Measurements from ENCODE around the gene MAGIX.
"Not testable (repeated sequence)": the region's sequence is repeated elsewhere in the genome, so short reads cannot be mapped to it uniquely, and the experiment has no call there.

MAGIX gene

GRCh38 chrX:49162620-49163019, at the start of gene MAGIX:
Gene MAGIX (plus strand): TSS chrX:49162758. CDS start chrX:49162890, 132 bp downstream.
- DNase-seq (ENCODE audit: low read depth) = no peak

- no peak for DNase-seq (ENCODE audit: low read depth)
Measured at GRCh38 chrX:49116076-49116475, 46.5 kb upstream of the MAGIX start.

GRCh38 chrX:49116716-49117115, 45.8 kb upstream of the MAGIX start:
- no peak for DNase-seq (ENCODE audit: low read depth)

- DNase-seq (ENCODE audit: low read depth) = no peak
Measured at GRCh38 chrX:49117581-49117980, 45.0 kb upstream of the MAGIX start.

GRCh38 chrX:49120091-49120490, 42.5 kb upstream of the MAGIX start:
- no peak for DNase-seq (ENCODE audit: low read depth)

- DNase-seq (ENCODE audit: low read depth) = no peak
Measured at GRCh38 chrX:49122499-49122898, 40.1 kb upstream of the MAGIX start.

GRCh38 chrX:49127742-49128258, 34.8 kb upstream of the MAGIX start:
- DNase-seq (ENCODE audit: low read depth) = not testable (repeated sequence)

GRCh38 chrX:49129427-49129826, 33.1 kb upstream of the MAGIX start:
- no peak for DNase-seq (ENCODE audit: low read depth)

- DNase-seq (ENCODE audit: low read depth) = not testable (repeated sequence)
Measured at GRCh38 chrX:49132275-49132674, 30.3 kb upstream of the MAGIX start.

- DNase-seq (ENCODE audit: low read depth) = no peak
Measured at GRCh38 chrX:49133759-49134158, 28.8 kb upstream of the MAGIX start.

GRCh38 chrX:49137492-49137891, 25.1 kb upstream of the MAGIX start:
- no peak for DNase-seq (ENCODE audit: low read depth)

GRCh38 chrX:49139713-49140112, 22.8 kb upstream of the MAGIX start:
- no peak for DNase-seq (ENCODE audit: low read depth)

- not testable (repeated sequence) for DNase-seq (ENCODE audit: low read depth)
Measured at GRCh38 chrX:49142264-49142663, 20.3 kb upstream of the MAGIX start.

- not testable (repeated sequence) for DNase-seq (ENCODE audit: low read depth)
Measured at GRCh38 chrX:49143154-49143553, 19.4 kb upstream of the MAGIX start.

GRCh38 chrX:49147282-49147681, 15.3 kb upstream of the MAGIX start:
- no peak for DNase-seq (ENCODE audit: low read depth)

- no peak for DNase-seq (ENCODE audit: low read depth)
Measured at GRCh38 chrX:49147936-49148335, 14.6 kb upstream of the MAGIX start.

- not testable (repeated sequence) for DNase-seq (ENCODE audit: low read depth)
Measured at GRCh38 chrX:49148390-49149100, 14.0 kb upstream of the MAGIX start.

- not testable (repeated sequence) for DNase-seq (ENCODE audit: low read depth)
Measured at GRCh38 chrX:49149291-49149690, 13.3 kb upstream of the MAGIX start.

GRCh38 chrX:49153467-49153866, 9.1 kb upstream of the MAGIX start:
- no peak for DNase-seq (ENCODE audit: low read depth)

GRCh38 chrX:49155243-49155899, 7.2 kb upstream of the MAGIX start:
- no peak for DNase-seq (ENCODE audit: low read depth)

- DNase-seq (ENCODE audit: low read depth) = no peak
Measured at GRCh38 chrX:49155900-49156837, 6.4 kb upstream of the MAGIX start.

- DNase-seq (ENCODE audit: low read depth) = no peak
Measured at GRCh38 chrX:49157194-49157593, 5.4 kb upstream of the MAGIX start.

All from GM04503 (cell line).